Measurements from ENCODE around the gene CENPS. TPM values are rescaled to one million over a fixed set of nuclear protein-coding genes. Genes with fewer than 3 reads are reported as not detected.
A peak's percentile ranks its signal among the peaks of the same experiment; 100 is the strongest.

CENPS gene
- total and polyA plus RNA-seq, 9 of the 15 experiments (the other 6 are each of a cell fraction or from before 2014, with no cell fraction given) = 10.2 to 36.0 (median 26.0) TPM

DNA sequence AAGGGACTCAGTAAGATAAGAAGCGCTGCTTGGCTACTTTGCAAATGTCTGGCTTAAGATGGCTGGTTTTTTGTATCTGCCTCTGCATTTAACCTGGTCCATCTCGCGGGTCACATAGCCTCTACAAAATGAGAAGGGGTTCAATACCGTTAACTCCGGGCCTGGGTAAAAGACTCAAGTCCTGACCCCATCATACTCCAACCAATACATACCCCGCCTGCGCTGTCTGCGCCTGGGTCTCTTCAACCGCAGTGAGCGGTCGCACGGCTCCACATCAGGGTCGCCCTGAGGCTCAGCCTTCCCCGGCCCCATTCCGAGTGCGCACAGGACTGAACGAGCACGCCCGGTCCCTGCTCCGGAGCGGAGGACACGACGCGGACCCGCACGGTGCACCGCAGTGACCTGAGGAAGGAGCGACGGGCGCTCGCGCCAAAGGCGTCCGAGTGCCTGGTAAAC lies 31.9 kb upstream of the CENPS start (continued):
- TF ChIP-seq ID3 (CRISPR knock-in tag; IDR thresholded peaks at IDR 0.05) = no peak
- peak; percentile 18; the same call in 1 of the 2 replicates for TF ChIP-seq ID3 (tag; IDR thresholded peaks at IDR 0.05)
- no peak for TF ChIP-seq ARHGAP35 (IDR thresholded peaks at IDR 0.05; ENCODE audit: partially characterized antibody)
- no peak for TF ChIP-seq FOXK2 (conservative IDR thresholded peaks at IDR 0.05 in 1 of 2, IDR thresholded peaks at IDR 0.05 in 1 of 2; ENCODE audit: low read depth in 2 of 2)
- TF ChIP-seq, protein P1, sequence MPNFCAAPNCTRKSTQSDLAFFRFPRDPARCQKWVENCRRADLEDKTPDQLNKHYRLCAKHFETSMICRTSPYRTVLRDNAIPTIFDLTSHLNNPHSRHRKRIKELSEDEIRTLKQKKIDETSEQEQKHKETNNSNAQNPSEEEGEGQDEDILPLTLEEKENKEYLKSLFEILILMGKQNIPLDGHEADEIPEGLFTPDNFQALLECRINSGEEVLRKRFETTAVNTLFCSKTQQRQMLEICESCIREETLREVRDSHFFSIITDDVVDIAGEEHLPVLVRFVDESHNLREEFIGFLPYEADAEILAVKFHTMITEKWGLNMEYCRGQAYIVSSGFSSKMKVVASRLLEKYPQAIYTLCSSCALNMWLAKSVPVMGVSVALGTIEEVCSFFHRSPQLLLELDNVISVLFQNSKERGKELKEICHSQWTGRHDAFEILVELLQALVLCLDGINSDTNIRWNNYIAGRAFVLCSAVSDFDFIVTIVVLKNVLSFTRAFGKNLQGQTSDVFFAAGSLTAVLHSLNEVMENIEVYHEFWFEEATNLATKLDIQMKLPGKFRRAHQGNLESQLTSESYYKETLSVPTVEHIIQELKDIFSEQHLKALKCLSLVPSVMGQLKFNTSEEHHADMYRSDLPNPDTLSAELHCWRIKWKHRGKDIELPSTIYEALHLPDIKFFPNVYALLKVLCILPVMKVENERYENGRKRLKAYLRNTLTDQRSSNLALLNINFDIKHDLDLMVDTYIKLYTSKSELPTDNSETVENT (CRISPR knock-in tag; IDR thresholded peaks at IDR 0.05) = 0 out of 2 replicates have a peak, but pooled peaks have one; percentile 3
- TF ChIP-seq ZBTB17 (CRISPR knock-in tag; IDR thresholded peaks at IDR 0.05) = no peak
- no peak for TF ChIP-seq ZNF444 (CRISPR knock-in tag; IDR thresholded peaks at IDR 0.05)
- no peak for TF ChIP-seq GABPB2 (CRISPR knock-in tag; conservative IDR thresholded peaks at IDR 0.05)
- TF ChIP-seq SMARCE1 (IDR thresholded peaks at IDR 0.05) = no peak
- peak in 1 of 2 experiments; percentile 58; a peak in 1 of 4 replicates for TF ChIP-seq FOXA3 (CRISPR knock-in tag; conservative IDR thresholded peaks at IDR 0.05 in 1 of 2, IDR thresholded peaks at IDR 0.05 in 1 of 2)
- no peak for TF ChIP-seq ZNF431 (CRISPR knock-in tag; IDR thresholded peaks at IDR 0.05)
- TF ChIP-seq ZSCAN29 (IDR thresholded peaks at IDR 0.05) = no peak
- no peak for TF ChIP-seq ZZZ3 (IDR thresholded peaks at IDR 0.05)
- no peak for TF ChIP-seq ZNF695 (CRISPR knock-in tag; IDR thresholded peaks at IDR 0.05)
- TF ChIP-seq SIN3A (IDR thresholded peaks at IDR 0.05; ENCODE audit: borderline replicate concordance in 2 of 2, control insufficient read depth in 1 of 2, low read depth in 2 of 2, low read length in 2 of 2) = no peak

Measured in K562 (cell line).